ENCODE results near the gene PTGER3.

PTGER3 gene

DNA sequence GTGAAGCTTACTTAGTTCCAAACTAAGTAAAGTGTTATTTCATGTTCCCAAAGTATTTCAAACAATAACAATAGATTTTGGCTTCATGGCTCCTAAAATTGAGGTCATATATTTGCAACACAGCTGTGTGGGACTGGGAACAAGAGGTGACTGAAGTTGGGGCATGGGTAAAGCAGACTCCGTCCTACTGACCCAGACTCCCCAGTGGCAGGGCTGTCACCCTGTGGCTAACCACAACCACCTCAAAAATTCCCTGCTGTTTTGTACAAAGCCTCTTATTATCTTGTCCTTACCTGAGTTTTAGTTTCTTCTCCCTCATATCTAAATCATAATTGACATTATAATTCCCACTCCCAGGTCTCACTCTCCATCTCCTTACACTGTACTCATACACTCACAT lies 117.6 kb downstream of the PTGER3 start:
- no peaks in the 10 kb centered on the region for H3K36me3 ChIP-seq
- H3K9me3 ChIP-seq = no peaks in the 10 kb centered on the region
- H3K4me1 ChIP-seq (ENCODE audit: control insufficient read depth in 1 of 2, insufficient read depth in 1 of 2, low read depth in 1 of 2, low read length in 1 of 2) = no peaks in the 10 kb centered on the region
- H3K4me3 ChIP-seq (ENCODE audit: low read depth in 1 of 2, low read length in 1 of 2) = no peak overlapping the region
- H3K27ac ChIP-seq = no peak overlapping the region
- TF ChIP-seq, protein P1, sequence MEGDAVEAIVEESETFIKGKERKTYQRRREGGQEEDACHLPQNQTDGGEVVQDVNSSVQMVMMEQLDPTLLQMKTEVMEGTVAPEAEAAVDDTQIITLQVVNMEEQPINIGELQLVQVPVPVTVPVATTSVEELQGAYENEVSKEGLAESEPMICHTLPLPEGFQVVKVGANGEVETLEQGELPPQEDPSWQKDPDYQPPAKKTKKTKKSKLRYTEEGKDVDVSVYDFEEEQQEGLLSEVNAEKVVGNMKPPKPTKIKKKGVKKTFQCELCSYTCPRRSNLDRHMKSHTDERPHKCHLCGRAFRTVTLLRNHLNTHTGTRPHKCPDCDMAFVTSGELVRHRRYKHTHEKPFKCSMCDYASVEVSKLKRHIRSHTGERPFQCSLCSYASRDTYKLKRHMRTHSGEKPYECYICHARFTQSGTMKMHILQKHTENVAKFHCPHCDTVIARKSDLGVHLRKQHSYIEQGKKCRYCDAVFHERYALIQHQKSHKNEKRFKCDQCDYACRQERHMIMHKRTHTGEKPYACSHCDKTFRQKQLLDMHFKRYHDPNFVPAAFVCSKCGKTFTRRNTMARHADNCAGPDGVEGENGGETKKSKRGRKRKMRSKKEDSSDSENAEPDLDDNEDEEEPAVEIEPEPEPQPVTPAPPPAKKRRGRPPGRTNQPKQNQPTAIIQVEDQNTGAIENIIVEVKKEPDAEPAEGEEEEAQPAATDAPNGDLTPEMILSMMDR (IDR thresholded peaks at IDR 0.05) = no peak
- H3K27me3 ChIP-seq = no peaks in the 10 kb centered on the region

DNA sequence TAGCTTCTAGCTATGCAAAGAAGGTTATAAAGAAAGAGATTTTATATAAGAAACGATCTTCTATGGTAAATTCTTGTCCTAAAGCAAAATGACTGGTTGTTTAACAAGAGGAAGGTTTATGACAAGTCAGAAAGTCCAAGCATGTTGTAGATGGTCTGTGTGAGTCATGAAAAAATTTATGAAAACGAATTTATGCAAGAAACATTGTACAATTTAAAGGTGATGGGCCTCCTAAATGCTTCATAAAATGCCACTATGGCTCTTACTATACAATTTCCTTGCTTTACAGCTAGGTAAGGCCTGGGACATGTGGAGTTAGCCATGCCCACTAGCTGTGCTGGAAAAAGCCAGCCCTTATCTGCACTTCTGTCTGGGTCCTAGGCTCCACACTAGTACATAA lies 125.4 kb downstream of the PTGER3 start:
- Histone ChIP-seq H3K9me3 (no peaks in the 10 kb centered on the region), H3K4me1 (ENCODE audit: control insufficient read depth in 1 of 2, insufficient read depth in 1 of 2, low read depth in 1 of 2, low read length in 1 of 2) (no peaks in the 10 kb centered on the region), H3K36me3 (no peaks in the 10 kb centered on the region), H3K4me3 (ENCODE audit: low read depth in 1 of 2, low read length in 1 of 2) (no peak overlapping the region), H3K27me3 (no peaks in the 10 kb centered on the region), H3K27ac (no peak overlapping the region)
- TF ChIP-seq, protein P1 (IDR thresholded peaks at IDR 0.05) = no peak

All from neutrophil (primary cell).